MM.1S (cell line): Measurements from ENCODE around the gene STX1A.

Experiments used
- DNase-seq: peaks from one replicate; pipeline ENCODE4 v3.0.0-alpha.2; 2015
- H2AFZ ChIP-seq: fragments of 300-600 bp; sonication (generic); 2 replicates; pipeline ENCODE4 v1.6.0; 2016; ENCODE audit warnings: antibody characterized with exemption, low read length
- H3F3A ChIP-seq: fragments of 300-600 bp; sonication (generic); 2 replicates; pipeline ENCODE4 v1.6.1; 2016; ENCODE audit warnings: mild to moderate bottlenecking, antibody characterized with exemption, low read length, moderate library complexity, mixed read lengths; ENCODE audit not compliant: insufficient read depth
- H3K27ac ChIP-seq: fragments of 300-600 bp; sonication (generic); 2 replicates; pipeline ENCODE4 v1.5.1; 2016; ENCODE audit warnings: mild to moderate bottlenecking, low read length
- H3K27me3 ChIP-seq: fragments of 300-600 bp; sonication (generic); replicated peaks from 2 replicates; pipeline ENCODE4 v1.6.0; 2016; ENCODE audit warnings: low read length; ENCODE audit not compliant: insufficient read depth
- H3K36me3 ChIP-seq: fragments of 300-600 bp; sonication (generic); replicated peaks from 2 replicates; pipeline ENCODE4 v1.6.1; 2016; ENCODE audit warnings: mild to moderate bottlenecking, low read length, mixed read lengths; ENCODE audit not compliant: insufficient read depth
- H3K4me1 ChIP-seq: fragments of 300-600 bp; sonication (generic); 2 replicates; pipeline ENCODE4 v1.6.1; 2016; ENCODE audit warnings: low read length, mixed read lengths
- H3K4me2 ChIP-seq: fragments of 300-600 bp; sonication (generic); 2 replicates; pipeline ENCODE4 v1.6.0; 2016; ENCODE audit warnings: low read depth, low read length
- H3K4me3 ChIP-seq: fragments of 300-600 bp; sonication (generic); 2 replicates; pipeline ENCODE4 v1.5.1; 2016; ENCODE audit warnings: low read length, mixed read lengths
- H3K79me2 ChIP-seq: fragments of 300-600 bp; sonication (generic); 2 replicates; pipeline ENCODE4 v1.6.1; 2016; ENCODE audit warnings: mixed run types, low read length, mixed read lengths
- H3K9ac ChIP-seq: fragments of 300-600 bp; sonication (generic); 2 replicates; pipeline ENCODE4 v1.6.1; 2016; ENCODE audit warnings: low read length, mixed read lengths
- H3K9me2 ChIP-seq: fragments of 300-600 bp; sonication (generic); replicated peaks from 2 replicates; pipeline ENCODE4 v1.6.1; 2016; ENCODE audit warnings: mild to moderate bottlenecking, low read length, mixed read lengths; ENCODE audit not compliant: insufficient read depth
- H3K9me3 ChIP-seq: fragments of 300-600 bp; sonication (generic); replicated peaks from 2 replicates; pipeline ENCODE4 v1.6.1; 2016; ENCODE audit warnings: mild to moderate bottlenecking, low read length, mixed read lengths; ENCODE audit not compliant: insufficient read depth
- H4K20me1 ChIP-seq: fragments of 300-600 bp; sonication (generic); 2 replicates; pipeline ENCODE4 v1.6.1; 2016; ENCODE audit warnings: mild to moderate bottlenecking, low read length, moderate library complexity, mixed read lengths; ENCODE audit not compliant: insufficient read depth
- EZH2 ChIP-seq: fragments of 300-600 bp; sonication (generic); optimal IDR thresholded peaks from 2 replicates; pipeline ENCODE3; 2017; ENCODE audit warnings: low read depth, mild to moderate bottlenecking, antibody characterized with exemption, low read length, mixed read lengths
- EZH2phosphoT487 ChIP-seq: fragments of 300-600 bp; sonication (generic); IDR thresholded peaks from 2 replicates; pipeline ENCODE4 v1.6.1; 2018; ENCODE audit warnings: antibody characterized with exemption, low read length
- TF ChIP-seq, protein P1 (sequence below): fragments of 300-600 bp; sonication (generic); IDR thresholded peaks from 2 replicates; pipeline ENCODE4 v1.5.1; 2016; ENCODE audit warnings: antibody characterized with exemption, low read length, mixed read lengths

The STX1A gene

DNA sequence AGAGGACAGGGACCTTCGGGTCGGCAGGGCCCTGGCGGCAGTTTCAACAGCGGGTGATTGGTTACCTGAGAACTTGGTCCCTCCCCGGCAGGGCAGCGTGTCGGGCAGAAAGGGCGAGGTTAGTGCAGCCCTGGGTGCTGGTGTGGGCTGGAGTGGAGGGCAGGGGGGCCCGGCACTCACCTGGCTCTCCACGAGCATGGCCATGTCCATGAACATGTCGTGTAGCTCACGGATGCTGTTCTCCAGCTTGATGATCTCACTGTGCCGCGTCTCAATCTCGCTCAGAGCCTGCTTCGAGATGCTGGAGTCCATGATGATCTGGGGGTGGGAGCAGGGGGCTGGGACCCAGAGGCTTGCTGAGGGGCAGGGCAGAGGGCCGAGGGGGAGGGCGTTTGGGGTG, 16.8 kb downstream of the STX1A start:
- Histone ChIP-seq H3K27ac (no peak overlapping the region), H3F3A (no peaks in the 10 kb centered on the region; the same call in 1 of the 2 replicates)

DNA sequence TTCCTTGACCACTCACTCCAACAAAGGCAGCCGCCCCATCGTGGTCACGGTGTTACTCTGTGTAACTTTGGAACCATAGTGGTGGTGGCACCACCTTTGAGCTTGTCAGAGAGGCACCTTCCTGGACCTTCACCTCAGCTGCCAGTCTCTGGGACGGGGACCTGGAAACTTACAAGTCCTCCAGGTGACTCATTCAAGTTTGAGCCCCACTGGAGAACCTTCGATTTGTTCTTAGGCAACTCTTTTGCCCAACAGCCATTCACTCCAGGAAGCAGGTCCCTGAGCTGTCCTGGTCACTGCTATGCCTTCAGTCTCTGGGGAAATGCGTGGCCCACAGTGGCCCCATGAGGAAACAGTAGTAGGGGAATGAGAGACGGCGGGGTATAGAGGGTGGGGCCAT, 17.2 kb downstream of the STX1A start:
- no peaks in the 10 kb centered on the region for H3K36me3 ChIP-seq
- no peak for DNase-seq
- no peak overlapping the region for H2AFZ ChIP-seq
- no peaks in the 10 kb centered on the region; the same call in 1 of the 2 replicates for H4K20me1 ChIP-seq
- no peaks in the 10 kb centered on the region; the same call in 1 of the 2 replicates for H3F3A ChIP-seq
- H3K4me3 ChIP-seq, result no peak overlapping the region
- no peaks in the 10 kb centered on the region for H3K27me3 ChIP-seq
- H3K27ac ChIP-seq, result no peak overlapping the region
- no peaks in the 10 kb centered on the region for H3K4me1 ChIP-seq
- no peaks in the 10 kb centered on the region for H3K9me3 ChIP-seq
- H3K9ac ChIP-seq, result no peak overlapping the region
- no peak for TF ChIP-seq EZH2
- no peaks in the 10 kb centered on the region for H3K79me2 ChIP-seq
- H3K4me2 ChIP-seq, result no peak overlapping the region
- H3K9me2 ChIP-seq, result no peaks in the 10 kb centered on the region

More for the DNA sequence above, 16.8 kb downstream of the STX1A start:
- Histone ChIP-seq H3K27me3 (no peaks in the 10 kb centered on the region), H3K9ac (no peak overlapping the region), H3K4me1 (no peaks in the 10 kb centered on the region), H3K4me3 (no peak overlapping the region), H3K4me2 (no peak overlapping the region), H2AFZ (no peak overlapping the region), H3K9me2 (no peaks in the 10 kb centered on the region), H3K36me3 (no peaks in the 10 kb centered on the region), H3K79me2 (no peaks in the 10 kb centered on the region), H4K20me1 (no peaks in the 10 kb centered on the region; the same call in 1 of the 2 replicates), H3K9me3 (no peaks in the 10 kb centered on the region)
- no peak for TF ChIP-seq EZH2phosphoT487
- TF ChIP-seq EZH2, result no peak
- TF ChIP-seq, protein P1, sequence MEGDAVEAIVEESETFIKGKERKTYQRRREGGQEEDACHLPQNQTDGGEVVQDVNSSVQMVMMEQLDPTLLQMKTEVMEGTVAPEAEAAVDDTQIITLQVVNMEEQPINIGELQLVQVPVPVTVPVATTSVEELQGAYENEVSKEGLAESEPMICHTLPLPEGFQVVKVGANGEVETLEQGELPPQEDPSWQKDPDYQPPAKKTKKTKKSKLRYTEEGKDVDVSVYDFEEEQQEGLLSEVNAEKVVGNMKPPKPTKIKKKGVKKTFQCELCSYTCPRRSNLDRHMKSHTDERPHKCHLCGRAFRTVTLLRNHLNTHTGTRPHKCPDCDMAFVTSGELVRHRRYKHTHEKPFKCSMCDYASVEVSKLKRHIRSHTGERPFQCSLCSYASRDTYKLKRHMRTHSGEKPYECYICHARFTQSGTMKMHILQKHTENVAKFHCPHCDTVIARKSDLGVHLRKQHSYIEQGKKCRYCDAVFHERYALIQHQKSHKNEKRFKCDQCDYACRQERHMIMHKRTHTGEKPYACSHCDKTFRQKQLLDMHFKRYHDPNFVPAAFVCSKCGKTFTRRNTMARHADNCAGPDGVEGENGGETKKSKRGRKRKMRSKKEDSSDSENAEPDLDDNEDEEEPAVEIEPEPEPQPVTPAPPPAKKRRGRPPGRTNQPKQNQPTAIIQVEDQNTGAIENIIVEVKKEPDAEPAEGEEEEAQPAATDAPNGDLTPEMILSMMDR, result no peak
- no peak for DNase-seq

DNA sequence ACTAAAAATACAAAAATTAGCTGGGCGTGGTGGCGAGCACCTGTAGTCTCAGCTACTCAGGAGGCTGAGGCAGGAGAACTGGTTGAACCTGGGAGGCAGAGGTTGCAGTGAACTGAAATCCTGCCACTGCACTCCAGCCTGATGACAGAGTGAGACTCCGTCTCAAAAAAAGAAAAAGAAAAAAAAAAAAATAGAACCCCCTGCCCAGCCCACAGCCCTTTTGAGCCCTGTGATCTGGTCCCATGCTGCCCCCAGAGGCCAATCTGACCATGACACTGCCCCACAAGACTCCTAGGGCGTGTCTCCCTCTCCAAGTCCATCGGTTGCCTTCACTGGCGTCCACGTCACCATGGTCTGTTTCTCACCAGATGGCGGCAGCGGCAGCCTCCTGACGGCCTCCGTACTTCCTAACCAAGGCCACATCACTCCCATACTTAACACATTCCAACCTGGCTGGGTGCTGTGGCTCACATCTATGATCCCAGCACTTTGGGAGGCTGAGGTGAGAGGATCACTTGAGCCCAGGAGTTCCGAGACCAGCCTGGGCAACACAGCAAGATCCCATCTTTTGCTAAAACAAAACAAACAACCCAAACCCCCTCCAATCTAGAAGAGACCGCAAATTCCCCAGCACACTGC, 18.0 kb downstream of the STX1A start:
- no peaks in the 10 kb centered on the region for H3K9me3 ChIP-seq
- no peak overlapping the region for H3K4me2 ChIP-seq
- no peaks in the 10 kb centered on the region; the same call in 1 of the 2 replicates for H3F3A ChIP-seq
- H3K9me2 ChIP-seq, result no peaks in the 10 kb centered on the region
- no peak overlapping the region for H3K27ac ChIP-seq
- no peaks in the 10 kb centered on the region for H3K27me3 ChIP-seq
- no peaks in the 10 kb centered on the region for H3K79me2 ChIP-seq
- no peaks in the 10 kb centered on the region for H3K36me3 ChIP-seq
- H2AFZ ChIP-seq, result no peak overlapping the region
- no peaks in the 10 kb centered on the region for H3K4me1 ChIP-seq
- no peak overlapping the region for H3K9ac ChIP-seq
- no peak for DNase-seq
- TF ChIP-seq EZH2 (no peak), EZH2phosphoT487 (no peak)
- TF ChIP-seq, protein P1, result peak; percentile 49
- no peaks in the 10 kb centered on the region; the same call in 1 of the 2 replicates for H4K20me1 ChIP-seq
- no peak overlapping the region for H3K4me3 ChIP-seq

DNA sequence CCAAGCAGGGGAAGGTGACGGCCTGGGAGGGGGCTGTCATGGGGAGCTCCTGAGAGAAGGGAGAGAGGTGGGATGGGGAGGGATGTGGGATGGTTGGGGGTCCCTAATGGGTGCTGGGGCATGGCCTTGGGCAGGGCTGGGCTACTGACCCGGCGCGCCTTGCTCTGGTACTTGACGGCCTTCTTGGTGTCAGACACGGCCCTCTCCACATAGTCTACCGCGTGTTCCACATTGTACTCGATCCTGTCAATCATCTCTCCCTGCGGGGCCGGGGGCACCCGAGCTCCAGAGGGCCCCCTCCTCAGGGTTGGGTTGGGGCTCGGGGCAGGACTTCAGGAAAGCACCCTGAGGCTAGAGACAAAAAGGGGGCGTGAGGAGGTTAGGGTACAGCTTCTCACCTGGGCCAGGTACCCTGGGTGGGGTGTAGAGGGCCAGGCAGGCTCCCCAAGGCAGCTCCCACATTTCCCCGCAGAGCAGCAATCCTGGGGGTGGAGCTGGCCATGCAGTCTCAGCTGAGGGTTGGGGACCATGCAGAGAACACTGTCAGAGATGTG, 18.8 kb downstream of the STX1A start:
- no peak for DNase-seq
- TF ChIP-seq EZH2 (no peak), EZH2phosphoT487 (no peak)
- TF ChIP-seq, protein P1, result no peak
- Histone ChIP-seq H3K9me2 (no peaks in the 10 kb centered on the region), H4K20me1 (no peaks in the 10 kb centered on the region; the same call in 1 of the 2 replicates), H3K27ac (no peak overlapping the region), H3K79me2 (no peaks in the 10 kb centered on the region), H3K4me3 (no peak overlapping the region), H3K36me3 (no peaks in the 10 kb centered on the region; the same call in 1 of the 2 replicates), H3F3A (no peaks in the 10 kb centered on the region; the same call in 1 of the 2 replicates), H3K4me2 (no peak overlapping the region), H3K9me3 (no peaks in the 10 kb centered on the region), H2AFZ (no peak overlapping the region), H3K9ac (no peak overlapping the region), H3K4me1 (no peaks in the 10 kb centered on the region), H3K27me3 (no peaks in the 10 kb centered on the region)
